Left lung (tissue), 10 donors: ENCODE measurements around the gene AP5Z1. TPM values are rescaled to one million over a fixed set of nuclear protein-coding genes. Genes with fewer than 3 reads are reported as not detected.

Experiments used
- ATAC-seq: fragments of 200-7000 bp; cut with Tn5 transposase; one replicate; pipeline ENCODE4 v1.9.1; 2020; ENCODE audit warnings: moderate library complexity
- DNase-seq, 4 donors: peaks; one replicate each; pipeline ENCODE4 v3.0.0-alpha.2; 2013 to 2020
- H3K27ac ChIP-seq, 2 donors: fragments of 200-600 bp; sonication (generic) in 1 of 2; one replicate each; pipeline versions ENCODE4 v1.5.0 to v1.8.0; 2020 to 2021
- H3K27me3 ChIP-seq, 2 donors: fragments of 200-600 bp; sonication (generic) in 1 of 2; one replicate each; pipeline versions ENCODE4 v1.5.0 to v1.8.0; 2020 to 2021
- H3K36me3 ChIP-seq, 2 donors: fragments of 200-600 bp; sonication (generic) in 1 of 2; one replicate each; pipeline versions ENCODE4 v1.5.0 to v1.8.0; 2020 to 2021
- H3K4me1 ChIP-seq, 2 donors: fragments of 200-600 bp; one replicate each; pipeline ENCODE4 v1.8.0; 2021
- H3K4me3 ChIP-seq, 2 donors: fragments of 200-600 bp; sonication (generic) in 1 of 2; one replicate each; pipeline versions ENCODE4 v1.5.0 to v1.8.0; 2020 to 2021; ENCODE audit warnings: mild to moderate bottlenecking in 1 of 2
- H3K9me3 ChIP-seq, 2 donors: fragments of 200-600 bp; sonication (generic) in 1 of 2; one replicate each; pipeline versions ENCODE4 v1.5.0 to v1.8.0; 2020 to 2021
- intact Hi-C, 2 donors: fragments of 100-400 bp; cut with DNase I; formaldehyde crosslinking; loops; one replicate each; pipeline versions ENCODE4 v1.11.2 to v1.14.2; 2022
- polyA plus RNA-seq, 6 donors: library from polyadenylated mRNA; unstranded; fragments of 120-200 nt; gene quantifications; one replicate each; pipeline ENCODE4 v1.2.1, GENCODE V29; 2013; ENCODE audit not compliant: insufficient read length in 6 of 6
- total RNA-seq, 2 donors: library from RNA; stranded (reverse); fragmentation: NEBNext Ultra II Directional; extraction: Animal tissue kit (Norgen Biotek cat#: 25700); gene quantifications; one replicate each; pipeline ENCODE4 v1.2.1, GENCODE V29; 2021
- TF ChIP-seq, protein P1 (sequence below), 2 donors: fragments of 200-600 bp; sonication (generic) in 1 of 2; IDR thresholded peaks; one replicate each; pipeline versions ENCODE4 v1.5.0 to v1.8.0; 2021; ENCODE audit warnings: antibody characterized with exemption in 2 of 2
- donor health status: DM: no; HTN: yes; CAD: no.
- donor health status: DM: no; HTN: no; CAD: no.

AP5Z1 gene
- total and polyA plus RNA-seq, 8 donors = 16.9 to 49.5 (median 22.5) TPM

DNA sequence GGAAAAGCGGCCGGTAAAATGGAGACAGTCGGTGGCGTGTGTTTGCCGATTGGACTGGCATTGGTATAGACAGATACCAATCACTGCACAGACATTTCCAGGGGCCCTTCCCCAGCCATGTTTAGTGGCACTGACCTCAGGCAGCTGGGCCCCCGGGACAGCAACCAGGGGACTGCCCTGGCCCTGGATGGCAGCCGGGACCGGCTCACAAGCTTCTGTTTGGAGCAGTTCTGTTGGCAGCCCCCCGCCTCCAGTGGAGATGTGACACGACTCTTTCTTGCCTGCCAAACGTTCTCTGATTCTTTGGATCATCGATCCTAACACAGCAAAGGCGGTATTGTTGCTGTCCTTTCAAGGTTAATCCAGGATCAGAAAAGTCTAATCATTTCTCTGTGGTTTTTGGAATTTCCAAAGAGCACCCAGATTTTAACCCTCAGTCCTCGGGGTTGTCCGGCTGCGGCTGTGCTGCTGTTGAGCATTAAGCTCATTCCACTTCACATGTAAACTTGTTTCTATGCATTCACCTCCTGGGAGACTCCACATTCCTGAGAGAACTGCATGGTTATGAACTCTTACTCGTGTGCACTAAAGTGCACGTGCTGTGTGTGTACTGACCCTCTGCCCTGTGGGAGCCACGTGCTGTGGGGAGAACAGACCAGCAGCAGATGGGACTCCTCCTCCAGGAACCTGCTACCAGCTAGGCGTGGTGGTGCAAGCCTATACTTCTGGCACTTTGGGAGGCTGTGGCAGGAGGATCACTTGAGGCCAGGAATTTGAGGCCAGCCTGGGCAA lies 47.3 kb upstream of the AP5Z1 start:
- Histone ChIP-seq H3K27me3 (no peaks in the 10 kb centered on the region), H3K4me3 (no peak overlapping the region), H3K4me1 (peaks cover 16 to 54% of the 10 kb centered on the region in 2 donors), H3K9me3 (no peaks in the 10 kb centered on the region), H3K27ac (peak overlapping the region in 1 of 2 donors; percentile 92), H3K36me3 (peaks cover 0 to 19% of the 10 kb centered on the region in 2 donors)
- intact Hi-C loops = no loop called here
- TF ChIP-seq, protein P1, sequence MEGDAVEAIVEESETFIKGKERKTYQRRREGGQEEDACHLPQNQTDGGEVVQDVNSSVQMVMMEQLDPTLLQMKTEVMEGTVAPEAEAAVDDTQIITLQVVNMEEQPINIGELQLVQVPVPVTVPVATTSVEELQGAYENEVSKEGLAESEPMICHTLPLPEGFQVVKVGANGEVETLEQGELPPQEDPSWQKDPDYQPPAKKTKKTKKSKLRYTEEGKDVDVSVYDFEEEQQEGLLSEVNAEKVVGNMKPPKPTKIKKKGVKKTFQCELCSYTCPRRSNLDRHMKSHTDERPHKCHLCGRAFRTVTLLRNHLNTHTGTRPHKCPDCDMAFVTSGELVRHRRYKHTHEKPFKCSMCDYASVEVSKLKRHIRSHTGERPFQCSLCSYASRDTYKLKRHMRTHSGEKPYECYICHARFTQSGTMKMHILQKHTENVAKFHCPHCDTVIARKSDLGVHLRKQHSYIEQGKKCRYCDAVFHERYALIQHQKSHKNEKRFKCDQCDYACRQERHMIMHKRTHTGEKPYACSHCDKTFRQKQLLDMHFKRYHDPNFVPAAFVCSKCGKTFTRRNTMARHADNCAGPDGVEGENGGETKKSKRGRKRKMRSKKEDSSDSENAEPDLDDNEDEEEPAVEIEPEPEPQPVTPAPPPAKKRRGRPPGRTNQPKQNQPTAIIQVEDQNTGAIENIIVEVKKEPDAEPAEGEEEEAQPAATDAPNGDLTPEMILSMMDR (IDR thresholded peaks at IDR 0.05) = no peak
- no peak for ATAC-seq
- no peak for DNase-seq

DNA sequence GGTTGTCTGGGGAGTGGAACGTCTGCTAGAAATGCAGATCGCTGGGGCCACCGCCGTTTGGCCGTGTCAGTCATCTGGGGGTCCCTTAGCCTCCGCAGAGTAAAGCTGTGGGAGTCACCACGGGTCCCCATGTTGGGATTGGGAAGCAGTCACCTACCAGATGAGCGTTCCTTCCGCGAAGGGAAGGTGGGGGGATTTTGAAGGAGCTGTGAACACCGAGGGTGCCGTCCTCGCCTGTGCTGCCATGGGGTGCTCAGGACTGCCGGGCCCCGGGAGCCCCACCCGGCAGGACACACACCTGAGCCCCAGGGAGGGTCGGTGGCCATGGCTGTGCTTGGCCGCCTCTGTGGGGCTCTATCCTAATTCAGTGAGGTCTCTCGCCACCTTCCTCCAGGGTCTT lies 46.2 kb upstream of the AP5Z1 start:
- Histone ChIP-seq H3K36me3 (peaks cover 0 to 19% of the 10 kb centered on the region in 2 donors), H3K9me3 (no peaks in the 10 kb centered on the region), H3K27ac (no peak overlapping the region), H3K4me3 (no peak overlapping the region), H3K4me1 (peaks cover 15 to 55% of the 10 kb centered on the region in 2 donors), H3K27me3 (no peaks in the 10 kb centered on the region)
- ATAC-seq (no peak), DNase-seq (no peak)
- intact Hi-C loops = no loop called here
- TF ChIP-seq, protein P1 (IDR thresholded peaks at IDR 0.05) = no peak

GRCh38 chr7:4730276-4730675 lies 45.1 kb upstream of the AP5Z1 start:
- TF ChIP-seq, protein P1 (IDR thresholded peaks at IDR 0.05) = no peak
- intact Hi-C loops = no loop called here
- Histone ChIP-seq H3K4me3 (no peak overlapping the region), H3K4me1 (peaks cover 6 to 50% of the 10 kb centered on the region in 2 donors), H3K36me3 (peaks cover 0 to 19% of the 10 kb centered on the region in 2 donors), H3K27me3 (no peaks in the 10 kb centered on the region), H3K27ac (no peak overlapping the region), H3K9me3 (no peaks in the 10 kb centered on the region)
- ATAC-seq = no peak
- DNase-seq = no peak

GRCh38 chr7:4730971-4731370 lies 44.5 kb upstream of the AP5Z1 start:
- H3K27ac ChIP-seq = no peak overlapping the region
- TF ChIP-seq, protein P1 (IDR thresholded peaks at IDR 0.05) = no peak
- ATAC-seq = no peak
- H3K27me3 ChIP-seq = no peaks in the 10 kb centered on the region
- H3K36me3 ChIP-seq = peaks cover 0 to 19% of the 10 kb centered on the region in 2 donors
- H3K4me3 ChIP-seq = no peak overlapping the region
- DNase-seq = no peak
- intact Hi-C loops = no loop called here
- H3K4me1 ChIP-seq = peaks cover 6 to 46% of the 10 kb centered on the region in 2 donors
- no peaks in the 10 kb centered on the region for H3K9me3 ChIP-seq

GRCh38 chr7:4731803-4732202 lies 43.6 kb upstream of the AP5Z1 start:
- Histone ChIP-seq H3K27me3 (no peaks in the 10 kb centered on the region), H3K27ac (no peak overlapping the region), H3K36me3 (peaks cover 0 to 19% of the 10 kb centered on the region in 2 donors), H3K4me3 (no peak overlapping the region), H3K4me1 (peaks cover 0 to 46% of the 10 kb centered on the region in 2 donors), H3K9me3 (no peaks in the 10 kb centered on the region)
- ATAC-seq (no peak), DNase-seq (no peak)
- intact Hi-C loops = no loop called here
- TF ChIP-seq, protein P1 (IDR thresholded peaks at IDR 0.05) = no peak
